NCI-H2029 (cell line): ENCODE data around the gene SPINK8.
"Not testable (repeated sequence)": the region's sequence is repeated elsewhere in the genome, so short reads cannot be mapped to it uniquely, and the experiment has no call there.

Experiments
- DNase-seq: peaks from one replicate; lab custom pipeline; 2025; lab: John Stamatoyannopoulos, UW

The SPINK8 gene

GRCh38 chr3:48276911-48277641 lies 56.4 kb downstream of the SPINK8 start:
- no peak for DNase-seq

GRCh38 chr3:48275287-48276027 lies 58.0 kb downstream of the SPINK8 start:
- DNase-seq = no peak

- DNase-seq = no peak
Observed at GRCh38 chr3:48274452-48274851, 59.0 kb downstream of the SPINK8 start.

DNA sequence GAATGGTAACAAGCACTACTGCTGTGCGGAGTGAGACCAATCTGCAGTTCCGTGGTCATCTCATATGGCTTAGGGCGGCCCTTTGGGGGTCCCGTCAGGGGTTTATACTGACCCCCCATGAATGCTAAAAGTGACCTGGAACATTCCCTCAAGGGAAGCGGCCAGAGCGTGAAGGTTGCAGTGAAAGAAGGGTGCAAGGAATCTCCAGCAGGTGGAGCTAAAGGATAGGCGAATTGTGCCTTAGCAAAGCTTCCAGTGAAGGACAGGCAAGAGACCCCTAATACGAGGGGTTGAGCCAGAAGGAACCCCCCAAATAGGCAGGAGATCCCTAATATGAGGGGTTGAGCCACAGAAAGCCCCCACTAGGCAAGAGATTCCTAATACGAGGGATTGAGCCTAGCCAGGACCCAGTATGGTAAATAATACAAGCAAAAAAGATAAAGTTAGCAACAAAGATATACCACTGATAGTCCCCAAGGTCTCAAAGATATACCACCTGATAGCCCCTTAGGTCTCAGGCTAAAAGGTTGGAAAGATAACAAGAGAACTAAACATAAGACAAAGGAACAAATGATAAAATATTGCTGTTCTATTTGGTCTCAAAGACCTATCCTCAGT lies 59.8 kb downstream of the SPINK8 start:
- peak; percentile 34 for DNase-seq

DNA sequence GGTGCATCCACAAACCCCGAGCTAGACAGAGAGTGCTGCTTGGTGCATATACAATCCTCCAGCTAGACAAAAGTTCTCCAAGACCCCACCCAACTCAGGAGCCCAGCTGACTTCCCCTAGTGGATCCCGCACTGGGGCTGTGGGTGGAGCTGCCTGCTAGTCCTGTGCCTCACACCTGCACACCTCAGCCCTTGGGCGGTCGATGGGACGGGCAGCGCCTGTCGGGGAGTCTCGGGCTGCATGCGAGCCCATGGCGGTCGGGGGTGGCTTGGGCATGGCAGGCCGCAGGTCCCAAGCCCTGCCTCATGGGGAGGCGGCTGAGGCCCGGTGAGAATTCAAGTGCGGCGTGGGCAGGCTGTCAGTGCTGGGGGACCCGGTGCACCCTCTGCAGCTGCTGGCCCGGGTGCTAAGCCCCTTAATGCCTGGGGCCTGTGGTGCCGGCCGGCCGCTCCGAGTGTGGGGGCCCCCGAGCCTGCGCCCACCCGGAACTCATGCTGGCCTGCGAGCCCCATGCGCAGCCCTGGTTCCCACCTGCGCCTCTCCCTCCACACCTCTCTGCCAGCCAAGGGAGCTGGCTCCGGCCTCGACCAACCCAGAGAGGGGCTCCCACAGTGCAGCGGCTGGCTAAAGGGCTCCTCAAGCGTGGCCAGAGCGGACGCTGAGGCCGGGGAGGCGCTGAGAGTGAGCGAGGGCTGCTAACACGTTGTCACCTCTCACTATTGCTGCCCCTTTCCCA lies 61.5 kb downstream of the SPINK8 start:
- DNase-seq = no peak

DNA sequence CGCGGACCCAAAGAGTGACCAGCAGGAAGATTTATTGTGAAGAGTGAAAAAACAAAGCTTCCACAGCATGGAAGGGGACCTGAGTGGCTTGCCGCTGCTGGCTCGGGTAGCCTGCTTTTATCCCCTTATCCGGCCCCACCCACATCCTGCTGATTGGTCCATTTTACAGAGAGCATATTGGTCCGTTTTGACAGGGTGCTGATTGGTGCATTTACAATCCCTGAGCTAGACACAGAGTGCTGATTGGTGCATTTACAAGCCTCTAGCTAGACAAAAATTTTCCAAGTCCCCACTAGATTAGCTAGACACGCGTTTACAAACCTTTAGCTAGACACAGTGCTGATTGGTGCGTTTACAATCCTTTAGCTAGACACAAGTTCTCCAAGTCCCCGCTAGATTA lies 62.2 kb downstream of the SPINK8 start:
- not testable (repeated sequence) for DNase-seq

- no peak for DNase-seq
Observed at GRCh38 chr3:48270306-48270705, 63.2 kb downstream of the SPINK8 start.

GRCh38 chr3:48269592-48269991 lies 63.9 kb downstream of the SPINK8 start:
- no peak for DNase-seq

GRCh38 chr3:48268936-48269561 lies 64.4 kb downstream of the SPINK8 start:
- DNase-seq = no peak

DNA sequence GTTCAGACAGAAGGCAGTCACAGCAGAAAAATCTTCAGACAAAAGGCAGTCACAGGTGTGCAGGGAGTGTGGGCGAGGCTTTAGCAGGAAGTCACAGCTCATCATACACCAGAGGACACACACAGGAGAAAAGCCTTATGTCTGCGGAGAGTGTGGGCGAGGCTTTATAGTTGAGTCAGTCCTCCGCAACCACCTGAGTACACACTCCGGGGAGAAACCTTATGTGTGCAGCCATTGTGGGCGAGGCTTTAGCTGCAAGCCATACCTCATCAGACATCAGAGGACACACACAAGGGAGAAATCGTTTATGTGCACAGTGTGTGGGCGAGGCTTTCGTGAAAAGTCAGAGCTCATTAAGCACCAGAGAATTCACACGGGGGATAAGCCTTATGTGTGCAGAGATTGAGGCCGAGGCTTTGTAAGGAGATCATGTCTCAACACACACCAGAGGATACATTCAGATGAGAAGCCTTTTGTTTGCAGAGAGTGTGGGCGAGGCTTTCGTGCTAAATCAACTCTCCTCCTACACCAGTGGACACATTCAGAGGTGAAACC lies 65.0 kb downstream of the SPINK8 start:
- DNase-seq = peak; percentile 82

GRCh38 chr3:48267782-48268181 lies 65.7 kb downstream of the SPINK8 start:
- no peak for DNase-seq

GRCh38 chr3:48258530-48258929 lies 74.9 kb downstream of the SPINK8 start:
- DNase-seq = no peak
